ENCODE results near the gene LRRC3C.
"Not testable (repeated sequence)": the region's sequence is repeated elsewhere in the genome, so short reads cannot be mapped to it uniquely, and the experiment has no call there.

LRRC3C gene, protein sequence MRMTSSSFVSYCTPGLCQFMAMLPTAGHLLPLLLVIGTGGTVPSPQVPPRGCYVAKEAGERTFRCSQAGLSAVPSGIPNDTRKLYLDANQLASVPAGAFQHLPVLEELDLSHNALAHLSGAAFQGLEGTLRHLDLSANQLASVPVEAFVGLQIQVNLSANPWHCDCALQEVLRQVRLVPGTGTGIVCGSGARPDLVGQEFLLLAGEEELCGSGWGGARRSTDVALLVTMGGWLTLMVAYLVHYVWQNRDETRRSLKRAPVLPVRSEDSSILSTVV

DNA sequence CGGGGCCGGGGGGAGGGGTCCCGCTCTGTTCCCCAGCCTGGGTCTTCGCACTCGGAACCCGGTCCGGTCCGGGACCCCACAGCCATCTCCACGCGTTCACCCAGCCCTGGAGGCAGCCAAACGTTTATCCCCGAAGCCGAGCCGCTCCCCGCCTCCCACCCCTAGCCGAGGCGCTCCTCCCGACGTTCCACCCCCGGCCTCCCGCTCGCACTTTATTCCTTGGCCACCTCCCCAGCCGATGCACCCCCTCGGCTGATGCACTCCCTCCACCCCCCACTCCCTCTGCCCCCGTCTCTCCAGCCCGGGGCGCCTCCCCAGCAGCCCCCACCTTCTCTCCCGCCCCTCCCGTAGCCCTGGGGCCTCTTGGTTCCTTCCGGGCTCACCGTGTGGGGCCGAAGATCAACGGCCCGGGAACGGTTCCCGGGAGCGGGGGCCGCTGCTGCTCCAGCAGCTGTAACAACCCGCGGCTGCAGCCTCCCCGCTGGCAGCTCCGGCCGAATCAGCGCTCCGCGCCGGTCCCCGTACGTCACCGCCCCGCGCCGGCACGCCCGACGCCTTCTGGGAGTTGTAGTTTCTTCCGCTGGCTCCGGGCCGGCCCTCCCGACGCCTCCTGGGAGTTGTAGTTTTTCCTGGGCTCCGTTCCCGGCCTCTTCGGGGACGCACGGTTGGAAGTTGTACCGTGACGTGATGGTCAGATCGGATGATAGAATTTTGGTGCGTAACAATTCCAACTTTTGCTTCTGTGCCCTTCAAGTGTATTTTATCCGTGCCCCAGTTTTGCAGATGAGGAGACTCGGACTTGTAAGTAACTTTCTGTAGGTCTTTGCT lies at the start of gene LRRC3C, which contains the start of gene ORMDL3:
Gene LRRC3C (plus strand): TSS at position 632 of the 828 bp plus-strand sequence. CDS start 13,792 bp downstream, outside the sequence.
Gene ORMDL3 (minus strand): TSS at position 501 of the 828 bp plus-strand sequence. CDS start 3,398 bp downstream, outside the sequence.
- peak; percentile 79 to 84 for DNase-seq (ENCODE audit: low read depth in 2 of 2)

DNA sequence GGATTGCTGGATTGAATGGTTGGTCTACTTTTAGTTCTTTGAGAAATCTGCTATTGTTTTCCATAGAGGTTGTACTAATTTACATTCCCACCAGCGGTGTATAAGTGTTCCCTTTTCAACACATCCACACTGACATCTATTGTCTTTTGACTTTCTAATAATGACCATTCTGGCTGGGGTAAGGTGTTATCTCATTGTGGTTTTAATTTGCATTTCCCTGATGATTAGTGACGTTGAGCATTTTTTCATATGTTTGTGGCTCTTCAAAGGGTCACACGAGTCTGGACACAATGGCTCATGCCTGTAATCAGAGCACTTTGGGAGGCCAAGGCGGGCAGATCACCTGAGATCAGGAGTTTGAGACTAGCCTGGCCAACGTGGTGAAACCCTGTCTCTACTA lies 41.4 kb upstream of the LRRC3C start:
- not testable (repeated sequence) for DNase-seq (ENCODE audit: low read depth in 2 of 2)

DNA sequence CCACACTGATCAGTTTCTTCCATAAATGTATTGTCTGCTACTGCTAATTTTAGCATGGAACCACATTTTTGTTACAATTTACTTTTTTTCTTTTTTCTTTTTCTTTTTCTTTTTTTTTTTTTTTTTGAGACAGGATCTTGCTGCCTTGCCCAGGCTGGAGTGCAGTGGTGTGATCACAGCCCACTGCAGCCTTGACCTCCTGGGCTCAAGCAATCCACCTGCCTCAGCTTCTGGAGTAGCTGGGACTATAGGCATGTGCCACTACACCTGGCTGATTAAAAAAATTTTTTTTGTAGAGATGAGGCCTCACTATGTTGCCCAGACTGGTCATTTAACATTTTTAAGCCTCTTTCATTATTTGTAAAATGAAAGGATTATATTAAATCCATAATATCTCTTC lies 40.5 kb upstream of the LRRC3C start:
- DNase-seq (ENCODE audit: low read depth in 2 of 2) = no peak

DNA sequence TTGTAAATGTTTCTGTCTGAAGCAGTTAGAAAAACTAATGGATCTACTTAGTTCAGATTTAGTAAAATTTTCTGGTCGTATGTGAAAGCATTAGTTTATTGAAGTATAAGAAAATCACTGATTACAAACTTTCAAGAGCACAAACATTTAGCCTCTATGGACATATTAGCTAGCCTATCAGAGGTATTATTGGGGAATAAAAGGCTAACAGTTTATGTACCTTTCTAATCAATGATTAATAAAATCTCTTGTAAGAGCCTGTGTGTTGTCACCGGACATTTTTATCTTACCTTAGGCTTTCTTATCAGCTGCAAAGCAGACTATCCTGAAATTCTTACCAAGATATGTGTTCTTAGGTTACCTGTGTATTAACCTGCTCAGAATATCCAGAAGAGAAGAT lies 38.3 kb upstream of the LRRC3C start:
- DNase-seq (ENCODE audit: low read depth in 2 of 2) = no peak

DNA sequence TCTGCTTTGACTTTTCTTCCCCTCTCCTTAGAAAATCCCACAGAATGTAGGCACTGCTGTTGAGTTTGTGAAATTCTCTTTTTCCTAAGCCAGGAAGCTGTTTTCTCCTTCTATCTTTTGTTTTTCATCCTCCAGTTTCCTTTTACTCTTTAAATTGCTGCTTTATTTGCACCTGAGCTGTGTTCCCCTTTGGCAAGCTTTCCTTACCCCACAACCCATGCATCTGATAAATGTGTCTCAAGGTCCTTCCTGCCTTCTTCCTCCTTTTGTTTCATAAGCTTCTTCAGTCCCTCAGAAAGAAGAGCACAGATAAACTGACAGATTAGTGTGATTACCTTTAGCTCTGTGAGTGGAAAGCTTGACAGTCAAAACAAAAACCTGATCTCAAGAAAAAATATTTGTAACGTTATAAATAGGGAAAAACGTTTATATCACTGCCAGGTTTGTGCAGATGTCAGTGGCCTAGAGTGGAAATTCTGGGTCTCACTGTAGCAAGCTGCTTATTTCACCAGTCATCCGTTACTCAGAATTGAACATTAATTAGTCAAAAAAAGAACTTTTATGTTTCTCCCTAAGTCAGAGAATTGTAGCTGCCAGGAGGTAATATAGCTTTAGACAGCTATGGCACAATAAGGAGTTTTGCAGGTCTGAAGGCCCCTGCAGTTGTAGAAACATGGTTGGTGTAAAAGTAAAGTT lies 32.7 kb upstream of the LRRC3C start:
- no peak for DNase-seq (ENCODE audit: low read depth in 2 of 2)

DNA sequence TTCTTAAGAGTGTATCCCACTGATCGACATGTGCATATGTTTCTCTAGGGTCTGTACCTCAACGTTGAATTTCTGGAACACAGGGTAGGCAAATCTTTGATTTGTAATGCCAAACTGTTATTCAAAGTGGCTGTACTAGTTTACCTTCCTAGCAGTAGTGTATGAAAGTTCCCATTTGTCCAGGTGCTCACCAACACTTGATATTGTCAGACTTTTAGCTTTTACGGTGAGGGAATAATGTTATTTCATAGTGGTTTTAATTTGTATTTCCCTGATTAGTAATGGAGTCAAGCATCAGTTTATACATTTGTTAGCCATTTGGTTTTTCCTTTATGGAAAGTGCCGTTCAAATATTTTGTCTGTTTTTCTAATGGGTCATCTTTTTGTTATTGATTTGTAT lies 29.4 kb upstream of the LRRC3C start:
- no peak for DNase-seq (ENCODE audit: low read depth in 2 of 2)

DNA sequence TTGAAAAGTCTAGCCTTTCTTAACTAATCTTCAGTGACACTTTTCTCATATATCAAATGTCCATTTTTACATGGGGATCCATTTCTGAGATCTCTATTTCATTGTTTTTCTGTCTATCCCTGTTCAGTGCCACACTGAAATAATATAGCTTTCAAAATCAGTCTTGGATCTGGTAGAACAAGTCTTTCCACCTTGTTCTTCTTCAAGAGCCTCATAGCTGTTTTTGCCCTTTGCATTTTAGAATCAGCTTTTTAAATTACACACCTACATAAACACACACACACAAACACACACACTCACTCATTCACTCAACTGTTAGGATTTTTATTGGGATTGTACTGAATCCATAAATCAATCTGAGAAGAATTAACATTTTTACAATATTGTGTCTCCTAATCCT lies 28.3 kb upstream of the LRRC3C start:
- no peak for DNase-seq (ENCODE audit: low read depth in 2 of 2)

DNA sequence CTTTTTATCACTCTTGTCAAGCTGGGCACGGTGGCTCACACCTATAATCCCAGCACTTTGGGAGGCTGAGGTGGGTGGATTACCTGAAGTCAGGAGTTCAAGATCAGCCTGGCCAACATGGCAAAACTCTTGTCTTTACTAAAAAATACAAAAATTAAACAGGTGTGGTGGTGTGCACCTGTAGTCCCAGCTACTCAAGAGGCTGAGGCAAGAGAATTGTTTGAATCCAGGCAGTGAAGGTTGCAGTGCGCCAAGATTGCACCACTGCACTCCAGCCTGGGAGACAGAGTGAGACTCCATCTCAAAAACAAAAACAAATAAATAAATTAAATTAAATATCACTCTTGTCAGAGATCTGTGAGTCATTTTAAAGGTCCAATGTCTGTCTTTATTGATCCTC lies 25.5 kb upstream of the LRRC3C start:
- not testable (repeated sequence) for DNase-seq (ENCODE audit: low read depth in 2 of 2)

DNA sequence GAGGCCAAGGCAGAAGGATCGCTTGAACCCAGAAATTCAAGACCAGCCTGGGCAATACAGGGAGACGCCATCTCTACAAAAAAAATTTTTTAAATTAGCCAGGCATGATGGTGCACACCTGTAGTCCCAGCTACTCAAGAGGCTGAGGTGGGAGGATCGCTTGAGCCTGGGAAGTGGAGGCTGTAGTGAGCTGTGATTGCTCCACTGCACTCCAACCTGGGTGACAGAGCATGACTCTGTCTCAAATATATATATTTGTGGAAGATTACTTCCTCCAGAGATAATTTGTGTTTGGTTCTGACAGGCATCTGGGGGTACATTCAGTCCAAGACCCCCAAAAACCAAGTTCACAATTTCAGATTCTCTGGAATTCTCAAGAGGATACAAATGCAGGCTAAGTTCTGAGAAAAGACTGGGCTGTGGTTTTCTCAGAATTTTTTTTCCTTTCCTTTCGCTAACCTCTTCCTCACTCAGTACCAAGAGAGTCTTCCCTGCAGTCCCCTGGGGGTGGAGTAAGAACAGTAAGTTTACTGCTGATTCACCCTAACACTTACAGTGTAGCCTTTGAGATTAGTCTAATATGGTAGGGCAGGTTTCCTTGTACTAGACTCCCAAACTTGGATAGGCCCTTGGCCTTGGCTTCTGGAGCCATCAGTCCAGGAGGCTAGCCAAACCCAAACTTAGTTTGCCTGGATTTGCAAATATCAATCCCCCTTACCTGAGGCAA lies 24.2 kb upstream of the LRRC3C start:
- no peak for DNase-seq (ENCODE audit: low read depth in 2 of 2)

DNA sequence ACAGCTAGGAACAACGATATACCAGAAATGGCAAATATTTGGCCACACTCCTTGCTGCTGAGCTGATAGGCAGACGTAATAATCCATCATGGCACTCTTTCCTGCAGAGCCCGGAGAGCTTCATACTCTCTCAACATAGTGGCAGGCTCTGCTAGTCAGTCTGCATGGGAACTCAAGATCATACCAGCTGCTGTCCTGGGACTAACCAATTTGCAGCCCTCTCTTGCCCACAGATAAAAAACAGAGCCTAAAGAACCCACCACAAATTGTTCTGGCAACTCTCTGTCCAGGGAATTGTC lies 22.6 kb upstream of the LRRC3C start:
- no peak for DNase-seq (ENCODE audit: low read depth in 2 of 2)

DNA sequence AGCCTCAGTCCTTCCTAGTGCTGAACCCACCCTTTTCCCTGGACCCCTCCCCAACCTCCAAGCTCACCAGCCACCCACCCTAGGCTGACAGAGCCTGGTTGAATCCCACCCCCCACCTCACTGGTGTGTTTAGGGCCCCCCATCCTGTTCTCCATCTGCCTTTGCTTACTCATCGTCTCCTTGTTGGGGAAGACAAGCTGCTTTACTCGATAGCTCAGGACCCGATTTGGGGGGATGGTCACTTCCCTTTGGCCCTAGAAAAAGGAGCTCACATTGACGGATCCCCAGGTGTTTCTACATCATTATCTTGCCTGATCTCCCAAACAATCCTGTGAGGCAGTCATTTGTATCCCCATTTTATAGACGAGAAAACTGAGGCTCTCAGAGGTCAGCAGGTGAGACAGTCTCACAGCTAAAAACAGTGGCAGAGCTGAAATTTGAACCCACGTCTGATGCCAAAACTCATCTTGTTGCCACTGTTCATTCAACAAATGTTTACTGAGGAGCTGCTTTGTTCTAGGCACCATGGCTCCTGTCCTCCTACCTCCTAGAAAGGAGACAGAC lies 18.7 kb upstream of the LRRC3C start:
- DNase-seq (ENCODE audit: low read depth in 2 of 2) = no peak

DNA sequence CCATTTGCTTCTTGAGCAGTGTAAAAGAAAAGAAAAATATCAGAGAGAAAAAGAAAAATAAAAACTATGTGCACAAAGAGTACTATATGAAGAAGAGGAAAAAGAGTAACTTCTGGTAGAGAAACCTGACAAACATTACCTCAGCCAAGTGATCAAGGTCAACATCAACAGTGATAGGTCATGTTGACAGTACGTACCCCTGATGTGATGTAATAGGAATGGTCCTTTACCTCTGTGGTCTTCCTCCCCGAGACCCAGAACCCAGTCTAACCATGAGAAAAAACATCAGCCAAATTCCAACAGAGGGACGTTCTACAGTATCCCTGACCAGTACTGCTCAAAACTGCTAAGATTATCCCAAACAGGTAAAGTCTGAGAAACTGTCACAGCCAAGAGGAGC lies 13.5 kb upstream of the LRRC3C start:
- DNase-seq (ENCODE audit: low read depth in 2 of 2) = no peak

DNA sequence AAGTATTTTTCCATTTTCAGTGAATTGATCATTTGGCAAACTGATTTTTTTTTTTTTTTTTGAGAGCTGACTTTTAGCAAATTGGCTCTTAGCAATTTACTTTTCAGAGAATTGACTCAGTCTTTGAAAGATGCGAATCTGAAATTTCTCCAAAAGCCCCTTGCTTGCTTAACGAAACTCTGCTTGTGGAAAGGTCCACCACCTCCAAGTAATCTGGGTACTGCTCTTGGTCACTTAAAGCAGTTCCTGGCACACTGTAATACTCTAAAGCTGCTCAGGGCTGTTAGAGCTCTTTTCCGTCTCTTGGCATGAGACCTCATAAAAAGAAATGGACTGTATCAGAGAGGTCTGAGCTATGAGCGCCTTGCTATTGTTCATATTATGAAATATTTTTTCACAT lies 12.0 kb upstream of the LRRC3C start:
- DNase-seq (ENCODE audit: low read depth in 2 of 2) = no peak

DNA sequence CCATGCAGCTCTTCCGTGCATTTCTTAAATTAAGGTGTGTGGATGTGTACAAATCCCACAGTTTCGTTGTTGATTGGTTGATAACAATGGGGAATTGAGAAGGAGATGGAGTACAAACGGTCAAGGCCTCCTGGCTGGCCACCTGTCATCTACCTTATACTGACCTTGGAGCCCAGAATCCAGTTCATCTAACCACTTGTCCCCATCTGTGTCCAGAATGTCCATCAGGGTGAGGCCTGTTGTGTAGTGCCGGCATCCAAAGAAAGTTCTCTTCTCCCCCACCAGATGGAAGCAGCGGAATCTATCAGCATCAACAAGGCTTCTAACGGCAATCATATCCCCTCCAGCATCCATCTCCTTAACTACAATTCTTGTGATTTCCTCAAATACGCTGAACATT lies 10.6 kb upstream of the LRRC3C start:
- DNase-seq (ENCODE audit: low read depth in 2 of 2) = no peak

DNA sequence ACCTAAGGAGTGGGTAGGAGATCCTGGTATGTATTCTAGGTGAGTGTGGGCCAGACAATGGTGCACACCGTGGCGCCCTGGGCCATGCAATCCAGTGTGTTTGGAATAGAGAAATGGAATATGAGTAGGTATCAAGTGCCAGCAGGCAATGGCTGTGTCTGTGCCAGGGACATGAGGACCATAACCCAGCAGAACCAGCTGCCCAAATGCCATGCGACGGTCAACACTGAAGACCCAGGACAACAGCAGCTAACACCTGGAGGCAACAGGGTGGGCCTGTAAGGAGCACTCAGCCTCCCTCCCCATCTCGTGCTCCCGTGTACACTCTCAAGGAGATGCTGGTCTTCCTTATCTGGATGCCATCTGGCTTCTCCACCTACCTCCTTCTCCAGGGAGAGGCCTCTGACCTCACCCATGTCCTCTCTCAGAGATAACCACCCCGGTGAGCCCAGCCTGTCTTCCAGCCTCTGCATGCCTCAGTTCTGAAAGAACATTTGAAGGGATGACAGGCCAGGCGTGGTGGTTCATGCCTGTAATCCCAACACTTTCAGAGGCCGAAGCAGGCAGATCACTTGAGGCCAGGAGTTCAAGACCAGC lies 8.3 kb upstream of the LRRC3C start:
- DNase-seq (ENCODE audit: low read depth in 2 of 2) = no peak

DNA sequence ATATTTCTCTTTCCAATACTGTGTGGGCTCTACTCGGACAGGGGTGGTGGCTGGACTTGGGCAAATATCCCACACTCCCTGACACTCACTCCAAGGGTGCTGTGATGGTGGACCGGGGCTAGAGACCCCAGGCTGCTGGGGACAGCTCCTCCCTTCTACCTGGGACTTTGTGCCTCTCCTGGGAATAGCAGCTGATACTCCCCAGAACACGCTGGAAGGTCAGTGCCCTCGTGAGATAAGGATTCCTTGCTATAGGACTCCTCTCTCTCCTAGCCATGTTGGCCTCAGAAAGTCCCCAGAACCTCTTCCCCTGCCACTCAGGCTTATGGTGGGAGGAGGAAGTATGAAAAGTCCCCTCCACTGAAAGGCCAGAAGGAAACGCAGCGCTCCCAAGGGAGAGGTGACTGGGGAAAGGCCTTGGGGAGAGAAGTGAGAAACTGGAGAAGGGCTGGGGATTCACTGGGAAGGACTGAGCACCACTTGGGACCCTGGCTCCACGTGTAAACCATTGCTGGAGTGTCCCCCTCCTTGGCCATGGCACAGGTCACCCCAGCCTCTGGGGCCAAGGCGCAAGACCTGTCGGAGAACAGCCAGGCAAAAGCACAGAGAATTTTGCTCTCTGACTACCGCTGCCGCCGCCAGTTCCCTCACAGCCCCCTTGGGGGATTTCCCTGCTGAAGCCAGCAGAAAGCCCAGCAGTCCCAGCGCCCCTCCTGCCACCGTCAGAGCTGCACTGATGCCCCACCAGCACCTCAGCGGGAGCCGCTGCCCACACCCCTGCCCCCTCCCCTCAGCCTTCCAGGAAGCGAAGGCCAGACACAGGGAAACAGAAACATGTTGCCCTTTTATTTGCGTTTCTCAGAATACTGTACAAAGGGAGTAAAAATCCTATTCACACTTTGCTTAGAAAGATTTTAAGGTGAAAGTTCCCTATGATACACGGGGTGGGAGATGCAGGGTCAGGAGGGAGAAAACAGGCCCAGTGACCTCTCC lies 7.0 kb upstream of the LRRC3C start:
- DNase-seq (ENCODE audit: low read depth in 2 of 2) = peak; percentile 34 to 44

DNA sequence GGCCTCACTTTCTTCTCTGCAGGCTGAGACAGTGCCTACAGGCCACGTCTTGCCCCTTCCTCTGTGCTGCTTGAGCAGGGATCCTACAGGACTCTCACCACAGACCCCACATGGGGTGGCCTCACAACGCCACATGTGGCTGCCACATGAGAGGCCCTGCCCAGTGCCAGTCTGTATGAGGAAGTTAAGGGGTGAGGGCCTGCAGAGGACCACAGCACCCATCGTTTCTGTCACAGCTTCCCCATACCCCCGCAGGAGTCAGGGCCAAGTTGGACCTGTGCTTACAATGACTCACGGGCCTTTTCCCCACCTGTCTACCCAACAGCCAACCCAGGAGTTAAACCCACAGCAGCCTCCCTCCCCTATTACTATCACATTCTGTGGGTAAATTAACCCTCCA lies 6.2 kb upstream of the LRRC3C start:
- DNase-seq (ENCODE audit: low read depth in 2 of 2) = no peak

DNA sequence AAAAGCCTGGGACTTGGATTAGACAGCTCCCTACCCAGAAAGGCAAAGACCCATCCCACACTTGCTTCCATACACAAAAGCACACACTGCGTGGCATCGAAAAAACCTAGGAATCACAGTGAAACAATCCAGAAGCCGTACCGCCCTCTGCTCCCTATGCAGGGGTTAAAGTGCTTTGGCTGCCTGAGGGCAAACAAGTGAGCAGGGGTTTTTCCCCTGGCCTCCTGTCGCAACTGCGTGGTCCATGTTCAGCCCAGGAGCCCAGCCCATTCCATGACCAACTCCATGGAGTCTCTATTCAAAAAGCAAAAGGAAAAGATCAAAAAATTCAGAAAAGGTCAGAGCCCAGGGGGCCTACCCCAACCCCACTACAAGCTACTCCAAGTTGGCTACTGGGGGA lies 5.5 kb upstream of the LRRC3C start:
- no peak for DNase-seq (ENCODE audit: low read depth in 2 of 2)

DNA sequence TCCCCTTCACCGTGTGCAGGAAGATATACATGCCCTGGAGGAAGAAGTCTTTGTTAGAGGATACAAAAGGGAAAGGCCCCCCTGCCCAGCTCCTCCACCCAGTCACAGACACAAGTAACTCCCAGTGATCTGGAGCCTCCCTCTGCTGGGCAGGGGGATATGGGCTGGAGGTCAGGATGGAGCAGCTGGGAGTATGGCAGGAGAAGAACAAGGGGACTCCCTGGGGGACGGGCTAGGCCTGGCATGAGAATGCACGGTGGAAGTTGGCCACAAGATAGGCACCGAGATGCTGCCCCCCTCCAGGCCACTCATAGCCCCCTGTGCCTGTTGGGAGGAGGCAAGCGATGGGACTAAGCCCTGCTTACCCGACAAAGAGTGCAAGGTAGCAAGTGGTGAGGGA lies 4.3 kb upstream of the LRRC3C start:
- no peak for DNase-seq (ENCODE audit: low read depth in 2 of 2)

Data from stimulated activated CD8-positive, alpha-beta memory T cell treated with anti-CD3 and anti-CD28 coated beads, Interleukin-15, amount 100 ng/mL, for 4 hours (primary cell).